A549 treated with ZK216348 at 1 μM for 4 hours (cell line): ENCODE data around the gene SCAI. TPM values are rescaled to one million over a fixed set of nuclear protein-coding genes. Genes with fewer than 3 reads are reported as not detected.

Experiments used
- total RNA-seq: library from RNA; stranded (reverse); fragments of 200-300 nt; extraction: Qiagen RNA extraction; gene quantifications from 5 replicates; pipeline ENCODE4 v1.2.3, GENCODE V29; 2022; ENCODE audit warnings: low read depth

SCAI gene
- 1.4 to 2.2 TPM (median 1.8 TPM) in 5 replicates for total RNA-seq

GRCh38 chr9:125143377-125144090, at the start of gene SCAI:
Gene SCAI (minus strand): TSS chr9:125143528. CDS start chr9:125143437, 91 bp downstream.

GRCh38 chr9:125189361-125190289, 46.3 kb upstream of the SCAI start, which contains the start of gene PPP6C:
Gene PPP6C (minus strand): TSS chr9:125189803. CDS start chr9:125189718, 85 bp downstream.

GRCh38 chr9:124940894-124941678, 202.2 kb downstream of the SCAI start, which contains the start of gene GOLGA1:
Gene GOLGA1 (minus strand): TSS chr9:124941083. CDS start chr9:124938711, 2,372 bp downstream.

Other genes with a start within 250 kb of the SCAI start
- 9.7 to 11.8 TPM (median 11.4 TPM) in 5 replicates for gene GOLGA1, start 202.4 kb downstream of the SCAI start, total RNA-seq
- gene PPP6C, start 46.3 kb upstream of the SCAI start, total RNA-seq, result 25.1 to 32.4 TPM (median 26.6 TPM) in 5 replicates
- gene RABEPK, start 57.0 kb upstream of the SCAI start, total RNA-seq, result 35.4 to 44.3 TPM (median 39.6 TPM) in 5 replicates
- 331 to 388 TPM (median 374 TPM) in 5 replicates for gene HSPA5, start 97.8 kb upstream of the SCAI start, total RNA-seq
- 10.3 to 18.9 TPM (median 14.5 TPM) in 5 replicates for gene GAPVD1, start 118.3 kb upstream of the SCAI start, total RNA-seq